GM21825 (cell line): ENCODE data around the gene NADSYN1.

ENCODE experiments used
- ATAC-seq: cut with Tn5 transposase; IDR thresholded peaks from one replicate; pipeline ENCODE4 v1.9.1; 2021; ENCODE audit warnings: mild to moderate bottlenecking, moderate library complexity; ENCODE audit not compliant: unreplicated experiment

The NADSYN1 gene

GRCh38 chr11:71542879-71543777 lies 90.1 kb downstream of the NADSYN1 start:
- no peak for ATAC-seq

GRCh38 chr11:71543866-71544265 lies 90.9 kb downstream of the NADSYN1 start:
- no peak for ATAC-seq

GRCh38 chr11:71544525-71545214 lies 91.7 kb downstream of the NADSYN1 start:
- ATAC-seq: no peak

GRCh38 chr11:71545405-71545966 lies 92.5 kb downstream of the NADSYN1 start:
- ATAC-seq: no peak

GRCh38 chr11:71548120-71548519 lies 95.1 kb downstream of the NADSYN1 start, which contains the start of gene KRTAP5-9:
TSS of gene KRTAP5-9 (plus strand) at chr11:71548420. CDS start at chr11:71548658, 238 bp downstream.
- no peak for ATAC-seq

- ATAC-seq: no peak
These were observed 95.7 kb downstream of the NADSYN1 start for GRCh38 chr11:71548716-71549151.
